Measurements from ENCODE around the gene ZNF883.

GRCh38 chr9:112997236-112997941 is 14.6 kb downstream of the ZNF883 start:
- no peak for TF ChIP-seq CTCF (conservative IDR thresholded peaks at IDR 0.05; ENCODE audit: low read depth, low read length)
- TF ChIP-seq RFX5 (IDR thresholded peaks at IDR 0.05; ENCODE audit: low read depth, low read length): no peak

Data from IMR-90 (cell line).